HG03520 (cell line): ENCODE measurements around the gene CDHR4.
"Not testable (repeated sequence)": the region's sequence is repeated elsewhere in the genome, so short reads cannot be mapped to it uniquely, and the experiment has no call there.

Experiments
- ATAC-seq: cut with Tn5 transposase; IDR thresholded peaks from one replicate; pipeline ENCODE4 v1.9.1; 2021; ENCODE audit warnings: mild to moderate bottlenecking, moderate library complexity; ENCODE audit not compliant: unreplicated experiment

The CDHR4 gene

GRCh38 chr3:49803465-49804140, 3.9 kb upstream of the CDHR4 start:
- peak; percentile 2 for ATAC-seq

- peak; percentile 55 for ATAC-seq
These were observed 3.2 kb upstream of the CDHR4 start, which contains the start of gene INKA1 for GRCh38 chr3:49802719-49803464. Gene INKA1 (plus strand): TSS chr3:49803261. CDS start chr3:49803393, 132 bp downstream.

GRCh38 chr3:49801160-49801559, 1.5 kb upstream of the CDHR4 start:
- ATAC-seq = no peak

- no peak for ATAC-seq
These were observed 568 bp downstream of the CDHR4 start for GRCh38 chr3:49799105-49799504.

- no peak for ATAC-seq
These were observed 4.5 kb downstream of the CDHR4 start for GRCh38 chr3:49794926-49795905.

GRCh38 chr3:49794431-49794830, 5.2 kb downstream of the CDHR4 start:
- no peak for ATAC-seq

- no peak for ATAC-seq
These were observed 6.1 kb downstream of the CDHR4 start for GRCh38 chr3:49793486-49794085.

GRCh38 chr3:49792371-49793150, 7.1 kb downstream of the CDHR4 start:
- no peak for ATAC-seq

GRCh38 chr3:49791571-49791970, 8.1 kb downstream of the CDHR4 start:
- ATAC-seq = no peak

- no peak for ATAC-seq
These were observed 8.9 kb downstream of the CDHR4 start for GRCh38 chr3:49790626-49791411.

- ATAC-seq = no peak
These were observed 11.6 kb downstream of the CDHR4 start for GRCh38 chr3:49788056-49788455.

- ATAC-seq = no peak
These were observed 12.1 kb downstream of the CDHR4 start for GRCh38 chr3:49787536-49787935.

GRCh38 chr3:49787182-49787464, 12.6 kb downstream of the CDHR4 start:
- ATAC-seq = no peak

- peak; percentile 95 for ATAC-seq
These were observed 13.1 kb downstream of the CDHR4 start, which contains the start of gene IP6K1 for GRCh38 chr3:49786357-49787181. Gene IP6K1 (minus strand): TSS chr3:49786542. CDS start chr3:49748040, 38,502 bp downstream.

GRCh38 chr3:49785565-49786356, 13.9 kb downstream of the CDHR4 start:
- ATAC-seq = peak; percentile 51

- not testable (repeated sequence) for ATAC-seq
These were observed 17.4 kb downstream of the CDHR4 start for GRCh38 chr3:49782277-49782676.

- no peak for ATAC-seq
These were observed 18.1 kb downstream of the CDHR4 start for GRCh38 chr3:49781415-49782199.
